Ascending aorta (tissue), 2 donors: ENCODE data around the gene ZFY. TPM values are rescaled to one million over a fixed set of nuclear protein-coding genes. Genes with fewer than 3 reads are reported as not detected.

ENCODE experiments used
- DNase-seq, 2 donors: peaks; one replicate each; pipeline ENCODE4 v3.0.0-alpha.2; 2019; ENCODE audit warnings: low spot score in 2 of 2
- H3K27ac ChIP-seq, 2 donors: fragments of 200-600 bp; sonication (generic); one replicate each; pipeline ENCODE4 v1.5.1; 2016 to 2017; ENCODE audit warnings: mild to moderate bottlenecking in 1 of 2
- H3K27me3 ChIP-seq: fragments of 200-600 bp; sonication (generic); one replicate; pipeline ENCODE4 v1.5.1; 2017
- H3K36me3 ChIP-seq, 2 donors: fragments of 200-600 bp; sonication (generic); one replicate each; pipeline ENCODE4 v1.5.1; 2016
- H3K4me1 ChIP-seq, 2 donors: fragments of 200-600 bp; sonication (generic); one replicate each; pipeline ENCODE4 v1.5.1; 2016 to 2017; ENCODE audit warnings: mild to moderate bottlenecking in 1 of 2
- H3K4me3 ChIP-seq, 2 donors: fragments of 200-600 bp; sonication (generic); one replicate each; pipeline ENCODE4 v1.5.1; 2016 to 2017; ENCODE audit warnings: mild to moderate bottlenecking in 1 of 2
- H3K9me3 ChIP-seq, 2 donors: fragments of 200-600 bp; sonication (generic); one replicate each; pipeline ENCODE4 v1.5.1; 2016
- CTCF ChIP-seq, 3 experiments: fragments of 200-600 bp in 2 of 3; fragments of 450-650 bp in 1 of 3; sonication (generic) in 2 of 3; IDR thresholded peaks; one replicate each; pipeline ENCODE4 v1.5.1; 2016 to 2019; ENCODE audit warnings: antibody characterized with exemption in 3 of 3, mild to moderate bottlenecking in 1 of 3, moderate library complexity in 1 of 3
- intact Hi-C: fragments of 100-400 bp; cut with DNase I; formaldehyde crosslinking; loops from one replicate; pipeline ENCODE4 v1.15.1; 2023
- total RNA-seq: library from RNA; depleted of rRNA; stranded (reverse); fragments of >200 nt; gene quantifications from one replicate; pipeline ENCODE4 v1.1.0, GENCODE V29; 2016

ZFY gene
- total RNA-seq, 1 donor from 2014 or later: not detected

GRCh38 chrY:2896050-2896449 lies 39.1 kb upstream of the ZFY start:
- H3K9me3 ChIP-seq: no peaks in the 10 kb centered on the region
- no peak overlapping the region for H3K27ac ChIP-seq
- no peaks in the 10 kb centered on the region for H3K36me3 ChIP-seq
- TF ChIP-seq CTCF (IDR thresholded peaks at IDR 0.05): no peak
- H3K27me3 ChIP-seq: no peaks in the 10 kb centered on the region
- no peaks in the 10 kb centered on the region for H3K4me1 ChIP-seq
- intact Hi-C loops: no loop called here
- DNase-seq: no peak
- no peak overlapping the region for H3K4me3 ChIP-seq

- no peak for DNase-seq
- no peak for TF ChIP-seq CTCF (IDR thresholded peaks at IDR 0.05)
- no peaks in the 10 kb centered on the region for H3K4me1 ChIP-seq
- H3K4me3 ChIP-seq: no peak overlapping the region
- no peaks in the 10 kb centered on the region for H3K9me3 ChIP-seq
- intact Hi-C loops: no loop called here
- H3K27me3 ChIP-seq: no peaks in the 10 kb centered on the region
- H3K36me3 ChIP-seq: no peaks in the 10 kb centered on the region
- H3K27ac ChIP-seq: no peak overlapping the region
These were observed 27.8 kb upstream of the ZFY start for GRCh38 chrY:2907356-2907755.

GRCh38 chrY:2913066-2913815 lies 21.9 kb upstream of the ZFY start:
- intact Hi-C loops: no loop called here
- H3K36me3 ChIP-seq: no peaks in the 10 kb centered on the region
- H3K27me3 ChIP-seq: no peaks in the 10 kb centered on the region
- no peak for TF ChIP-seq CTCF (IDR thresholded peaks at IDR 0.05)
- H3K4me1 ChIP-seq: no peaks in the 10 kb centered on the region
- no peak overlapping the region for H3K27ac ChIP-seq
- DNase-seq: no peak
- no peak overlapping the region for H3K4me3 ChIP-seq
- no peaks in the 10 kb centered on the region for H3K9me3 ChIP-seq

- DNase-seq: no peak
- no peak for TF ChIP-seq CTCF (IDR thresholded peaks at IDR 0.05)
- intact Hi-C loops: no loop called here
- Histone ChIP-seq H3K27me3 (no peaks in the 10 kb centered on the region), H3K9me3 (no peaks in the 10 kb centered on the region), H3K4me3 (no peak overlapping the region), H3K36me3 (no peaks in the 10 kb centered on the region), H3K4me1 (no peaks in the 10 kb centered on the region), H3K27ac (no peak overlapping the region)
These were observed 1.1 kb upstream of the ZFY start for GRCh38 chrY:2934078-2934477.

GRCh38 chrY:2935716-2936435 lies 695 bp downstream of the ZFY start:
- no peak for DNase-seq
- H3K4me3 ChIP-seq: no peak overlapping the region
- no peak overlapping the region for H3K27ac ChIP-seq
- no peaks in the 10 kb centered on the region for H3K9me3 ChIP-seq
- H3K36me3 ChIP-seq: no peaks in the 10 kb centered on the region
- intact Hi-C loops: no loop called here
- no peaks in the 10 kb centered on the region for H3K27me3 ChIP-seq
- no peaks in the 10 kb centered on the region for H3K4me1 ChIP-seq
- TF ChIP-seq CTCF (IDR thresholded peaks at IDR 0.05): no peak
